Esophagus muscularis mucosa (tissue), 4 donors: ENCODE data around the gene EML3. TPM values are rescaled to one million over a fixed set of nuclear protein-coding genes. Genes with fewer than 3 reads are reported as not detected.

Experiments used
- DNase-seq: peaks from one replicate; pipeline ENCODE4 v3.0.0-alpha.2; 2017; ENCODE audit errors: extremely low spot score
- H3K27ac ChIP-seq, 4 donors: fragments of 200-600 bp; sonication (generic); replicated peaks in 1 of 4; 1 replicate in 3 of 4; 2 replicates in 1 of 4; pipeline ENCODE4 v1.5.1; 2016 to 2019; ENCODE audit warnings: mild to moderate bottlenecking in 1 of 4
- H3K27me3 ChIP-seq, 4 donors: fragments of 200-600 bp; sonication (generic); one replicate each; pipeline versions ENCODE4 v1.5.1 to v1.6.0; 2016 to 2019
- H3K36me3 ChIP-seq, 4 donors: fragments of 200-600 bp; sonication (generic); one replicate each; pipeline ENCODE4 v1.5.1; 2016 to 2019
- H3K4me1 ChIP-seq, 4 donors: fragments of 200-600 bp; sonication (generic); one replicate each; pipeline ENCODE4 v1.5.1; 2016 to 2019
- H3K4me3 ChIP-seq, 4 donors: fragments of 200-600 bp; sonication (generic); 1 replicate in 2 of 4; 2 replicates in 2 of 4; pipeline ENCODE4 v1.5.1; 2016 to 2019; ENCODE audit warnings: mild to moderate bottlenecking in 4 of 4, moderate library complexity in 1 of 4
- H3K9me3 ChIP-seq, 4 donors: fragments of 200-600 bp; sonication (generic); 1 replicate in 3 of 4; 2 replicates in 1 of 4; pipeline ENCODE4 v1.5.1; 2016 to 2019
- CTCF ChIP-seq, 3 experiments: fragments of 200-600 bp in 2 of 3; fragments of 450-650 bp in 1 of 3; sonication (generic) in 2 of 3; IDR thresholded peaks; one replicate each; pipeline ENCODE4 v1.5.1; 2017 to 2019; ENCODE audit warnings: antibody characterized with exemption in 3 of 3, mild to moderate bottlenecking in 2 of 3, moderate library complexity in 1 of 3
- EP300 ChIP-seq: sonication (generic); formaldehyde crosslinking; IDR thresholded peaks from one replicate; pipeline ENCODE4 v1.6.1; 2017; ENCODE audit warnings: antibody characterized with exemption
- POLR2A ChIP-seq: fragments of 450-650 bp; IDR thresholded peaks from one replicate; pipeline ENCODE4 v1.6.1; 2017; ENCODE audit warnings: antibody characterized with exemption, moderate library complexity, mild to moderate bottlenecking, low read depth
- POLR2AphosphoS5 ChIP-seq, 2 donors: sonication (generic); formaldehyde crosslinking; IDR thresholded peaks; one replicate each; pipeline ENCODE4 v1.6.1; 2017; ENCODE audit warnings: antibody characterized with exemption in 2 of 2
- WGBS: methylation state at CpG from one replicate; pipeline ENCODE4 v1.1.5; 2018; 5-methylcytosine and 5-hydroxymethylcytosine counted together
- intact Hi-C: fragments of 100-400 bp; cut with DNase I; formaldehyde crosslinking; loops from one replicate; pipeline ENCODE4 v1.15.1; 2023
- total RNA-seq, 4 donors: library from RNA; depleted of rRNA; stranded (reverse); fragments of >200 nt; gene quantifications; one replicate each; pipeline versions ENCODE4 v1.1.0 to v1.2.1, GENCODE V29; 2016

The EML3 gene
- total RNA-seq, 4 donors from 2014 or later, result 27.0 to 33.6 (median 29.0) TPM

- WGBS, result 47% methylated on average over 13 of the region's 13 CpGs
- no peak for DNase-seq
- Histone ChIP-seq H3K4me1 (peaks cover 33 to 62% (median 42%) of the 10 kb centered on the region in 4 donors), H3K4me3 (peak overlapping the region; percentile 67 to 100 (median 94)), H3K36me3 (peaks cover 18 to 48% (median 43%) of the 10 kb centered on the region in 4 donors), H3K27me3 (no peaks in the 10 kb centered on the region), H3K27ac (peak overlapping the region; percentile 90 to 99 (median 98)), H3K9me3 (no peaks in the 10 kb centered on the region)
- intact Hi-C loops, result no loop called here
- TF ChIP-seq POLR2A (no peak), CTCF (IDR thresholded peaks at IDR 0.05) (no peak), EP300 (no peak), POLR2AphosphoS5 (IDR thresholded peaks at IDR 0.05) (no peak)
These were observed 9.5 kb downstream of the EML3 start for GRCh38 chr11:62603072-62603408.

- 11% methylated on average over 91 of the region's 96 CpGs for WGBS
- DNase-seq, result no peak
- intact Hi-C loops, result no loop called here
- TF ChIP-seq POLR2A (no peak), POLR2AphosphoS5 (IDR thresholded peaks at IDR 0.05) (peak; percentile 45 to 49), EP300 (no peak), CTCF (IDR thresholded peaks at IDR 0.05) (peak in 2 of 3 experiments; percentile 24 to 32)
- Histone ChIP-seq H3K27ac (peak overlapping the region; percentile 90 to 99 (median 98)), H3K4me3 (peak overlapping the region; percentile 67 to 100 (median 94)), H3K4me1 (peaks cover 33 to 63% (median 42%) of the 10 kb centered on the region in 4 donors), H3K36me3 (peaks cover 25 to 48% (median 43%) of the 10 kb centered on the region in 4 donors), H3K27me3 (no peaks in the 10 kb centered on the region), H3K9me3 (no peaks in the 10 kb centered on the region)
These were observed 10.2 kb downstream of the EML3 start for GRCh38 chr11:62602141-62603071.

GRCh38 chr11:62601372-62602140 lies 11.0 kb downstream of the EML3 start, which contains the start of gene MTA2:
TSS of gene MTA2 (minus strand) at chr11:62601865. CDS start at chr11:62601450, 415 bp downstream.
- Histone ChIP-seq H3K4me1 (peaks cover 33 to 66% (median 42%) of the 10 kb centered on the region in 4 donors), H3K27ac (peak within 1 kb of the TSS; percentile 90 to 99 (median 98)), H3K4me3 (peak within 1 kb of the TSS; percentile 67 to 100 (median 94)), H3K36me3 (peaks cover 32 to 48% (median 47%) of the 10 kb centered on the region in 4 donors), H3K27me3 (no peaks in the 10 kb centered on the region), H3K9me3 (no peaks in the 10 kb centered on the region)
- intact Hi-C loops, result no loop called here
- WGBS, result 0% methylated on average over 30 of the region's 83 CpGs
- DNase-seq, result peak; percentile 99
- TF ChIP-seq CTCF (IDR thresholded peaks at IDR 0.05) (no peak), POLR2A (peak; percentile 16), POLR2AphosphoS5 (IDR thresholded peaks at IDR 0.05) (peak; percentile 80 to 84), EP300 (no peak)

GRCh38 chr11:62601122-62601371 lies 11.5 kb downstream of the EML3 start:
- Histone ChIP-seq H3K36me3 (peaks cover 32 to 49% (median 47%) of the 10 kb centered on the region in 4 donors), H3K27ac (peak overlapping the region; percentile 90 to 99 (median 98)), H3K4me1 (peaks cover 33 to 66% (median 42%) of the 10 kb centered on the region in 4 donors), H3K4me3 (peak overlapping the region; percentile 67 to 100 (median 94)), H3K9me3 (no peaks in the 10 kb centered on the region), H3K27me3 (no peaks in the 10 kb centered on the region)
- intact Hi-C loops, result no loop called here
- no peak for DNase-seq
- TF ChIP-seq POLR2A (no peak), POLR2AphosphoS5 (IDR thresholded peaks at IDR 0.05) (no peak), CTCF (IDR thresholded peaks at IDR 0.05) (no peak), EP300 (no peak)
- no CpG with 5 or more reads among the region's 30 CpGs for WGBS
